Measurements from ENCODE around the gene DTWD1.

GRCh38 chr15:49637857-49638256 is 17.0 kb downstream of the DTWD1 start:
- TF ChIP-seq, protein P1, sequence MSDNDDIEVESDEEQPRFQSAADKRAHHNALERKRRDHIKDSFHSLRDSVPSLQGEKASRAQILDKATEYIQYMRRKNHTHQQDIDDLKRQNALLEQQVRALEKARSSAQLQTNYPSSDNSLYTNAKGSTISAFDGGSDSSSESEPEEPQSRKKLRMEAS (IDR thresholded peaks at IDR 0.05; ENCODE audit: insufficient read depth, insufficient read length), result no peak
- TF ChIP-seq, protein P2, sequence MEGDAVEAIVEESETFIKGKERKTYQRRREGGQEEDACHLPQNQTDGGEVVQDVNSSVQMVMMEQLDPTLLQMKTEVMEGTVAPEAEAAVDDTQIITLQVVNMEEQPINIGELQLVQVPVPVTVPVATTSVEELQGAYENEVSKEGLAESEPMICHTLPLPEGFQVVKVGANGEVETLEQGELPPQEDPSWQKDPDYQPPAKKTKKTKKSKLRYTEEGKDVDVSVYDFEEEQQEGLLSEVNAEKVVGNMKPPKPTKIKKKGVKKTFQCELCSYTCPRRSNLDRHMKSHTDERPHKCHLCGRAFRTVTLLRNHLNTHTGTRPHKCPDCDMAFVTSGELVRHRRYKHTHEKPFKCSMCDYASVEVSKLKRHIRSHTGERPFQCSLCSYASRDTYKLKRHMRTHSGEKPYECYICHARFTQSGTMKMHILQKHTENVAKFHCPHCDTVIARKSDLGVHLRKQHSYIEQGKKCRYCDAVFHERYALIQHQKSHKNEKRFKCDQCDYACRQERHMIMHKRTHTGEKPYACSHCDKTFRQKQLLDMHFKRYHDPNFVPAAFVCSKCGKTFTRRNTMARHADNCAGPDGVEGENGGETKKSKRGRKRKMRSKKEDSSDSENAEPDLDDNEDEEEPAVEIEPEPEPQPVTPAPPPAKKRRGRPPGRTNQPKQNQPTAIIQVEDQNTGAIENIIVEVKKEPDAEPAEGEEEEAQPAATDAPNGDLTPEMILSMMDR (IDR thresholded peaks at IDR 0.05; ENCODE audit: extremely low read depth in 1 of 2, insufficient read depth in 1 of 2, low read depth in 1 of 2, low read length in 2 of 2), result no peak
- TF ChIP-seq FOS (IDR thresholded peaks at IDR 0.05; ENCODE audit: borderline replicate concordance, insufficient read depth, low read length) (no peak), EZH2 (IDR thresholded peaks at IDR 0.05; ENCODE audit: borderline replicate concordance, low read depth, low read length, severe bottlenecking) (no peak)

Data from endothelial cell of umbilical vein (primary cell).